ENCODE data around the gene SHF. TPM values are rescaled to one million over a fixed set of nuclear protein-coding genes. Genes with fewer than 3 reads are reported as not detected.

SHF gene
- polyA plus RNA-seq, 3 donors: 0.58 to 0.70 (median 0.67) TPM

GRCh38 chr15:45143946-45144345 is 43.8 kb downstream of the SHF start:
- Mint-ChIP-seq H3K27ac (no peak overlapping the region), H3K36me3 (no peaks in the 10 kb centered on the region), H3K9me3 (no peaks in the 10 kb centered on the region), H3K4me3 (no peak overlapping the region), H3K27me3 (ENCODE audit: low read depth in 3 of 3) (peaks cover 6 to 14% (median 8%) of the 10 kb centered on the region in 3 donors), H3K4me1 (no peaks in the 10 kb centered on the region)
- Histone ChIP-seq H3K27ac (ENCODE audit: low read depth in 1 of 2, low read length in 2 of 2) (no peak overlapping the region), H3K27me3 (ENCODE audit: control insufficient read depth in 2 of 2, insufficient read depth in 2 of 2, low read length in 2 of 2) (no peaks in the 10 kb centered on the region), H4K20me1 (ENCODE audit: insufficient read depth, low read length) (no peaks in the 10 kb centered on the region), H3K4me2 (replicated peaks; ENCODE audit: extremely low read depth, low read length, poor library complexity, severe bottlenecking) (no peak overlapping the region), H2AFZ (ENCODE audit: insufficient read depth, low read depth, low read length, poor library complexity, severe bottlenecking) (no peak overlapping the region), H3K9me3 (replicated peaks in 1 of 2; ENCODE audit: control insufficient read depth in 1 of 2, insufficient read depth in 1 of 2, low read length in 2 of 2) (no peaks in the 10 kb centered on the region), H3K4me3 (replicated peaks in 1 of 3; ENCODE audit: low read depth in 2 of 3, low read length in 3 of 3) (no peak overlapping the region), H3K79me2 (ENCODE audit: insufficient read depth, low read length) (no peaks in the 10 kb centered on the region), H3K4me1 (ENCODE audit: control insufficient read depth in 1 of 2, insufficient read depth in 2 of 2, low read length in 2 of 2) (no peaks in the 10 kb centered on the region), H3K36me3 (replicated peaks in 1 of 2; ENCODE audit: control insufficient read depth in 1 of 2, insufficient read depth in 2 of 2, low read length in 2 of 2) (no peaks in the 10 kb centered on the region), H3K9ac (ENCODE audit: insufficient read depth, low read length, poor library complexity, severe bottlenecking) (no peak overlapping the region)
- TF ChIP-seq CTCF (IDR thresholded peaks at IDR 0.05): no peak
- 95% methylated on average over 11 of the region's 11 CpGs for WGBS (ENCODE audit: insufficient coverage)
- intact Hi-C loops (cut with micrococcal nuclease): no loop called here
- DNase-seq: no peak

GRCh38 chr15:45143056-45143455 is 44.7 kb downstream of the SHF start:
- Histone ChIP-seq H3K36me3 (replicated peaks in 1 of 2; ENCODE audit: control insufficient read depth in 1 of 2, insufficient read depth in 2 of 2, low read length in 2 of 2) (no peaks in the 10 kb centered on the region), H3K9ac (ENCODE audit: insufficient read depth, low read length, poor library complexity, severe bottlenecking) (no peak overlapping the region), H3K27ac (ENCODE audit: low read depth in 1 of 2, low read length in 2 of 2) (no peak overlapping the region), H2AFZ (ENCODE audit: insufficient read depth, low read depth, low read length, poor library complexity, severe bottlenecking) (no peak overlapping the region), H3K4me2 (replicated peaks; ENCODE audit: extremely low read depth, low read length, poor library complexity, severe bottlenecking) (no peak overlapping the region), H3K4me3 (replicated peaks in 1 of 3; ENCODE audit: low read depth in 2 of 3, low read length in 3 of 3) (no peak overlapping the region), H3K4me1 (ENCODE audit: control insufficient read depth in 1 of 2, insufficient read depth in 2 of 2, low read length in 2 of 2) (no peaks in the 10 kb centered on the region), H3K79me2 (ENCODE audit: insufficient read depth, low read length) (no peaks in the 10 kb centered on the region), H3K27me3 (ENCODE audit: control insufficient read depth in 2 of 2, insufficient read depth in 2 of 2, low read length in 2 of 2) (peaks cover 0 to under 1% of the 10 kb centered on the region in 2 donors), H4K20me1 (ENCODE audit: insufficient read depth, low read length) (no peaks in the 10 kb centered on the region), H3K9me3 (replicated peaks in 1 of 2; ENCODE audit: control insufficient read depth in 1 of 2, insufficient read depth in 1 of 2, low read length in 2 of 2) (no peaks in the 10 kb centered on the region)
- no peaks in the 10 kb centered on the region for H3K9me3 Mint-ChIP-seq
- no peak overlapping the region for H3K4me3 Mint-ChIP-seq
- no peaks in the 10 kb centered on the region for H3K36me3 Mint-ChIP-seq
- intact Hi-C loops (cut with micrococcal nuclease): no loop called here
- no peaks in the 10 kb centered on the region for H3K4me1 Mint-ChIP-seq
- TF ChIP-seq CTCF (IDR thresholded peaks at IDR 0.05): no peak
- H3K27me3 Mint-ChIP-seq (ENCODE audit: low read depth in 3 of 3): peaks cover 9 to 14% (median 14%) of the 10 kb centered on the region in 3 donors
- DNase-seq: no peak
- 100% methylated on average over 1 of the region's 7 CpGs for WGBS (ENCODE audit: insufficient coverage)
- no peak overlapping the region for H3K27ac Mint-ChIP-seq
